K562 (cell line): ENCODE data around the gene UBE2L3. TPM values are rescaled to one million over a fixed set of nuclear protein-coding genes. Genes with fewer than 3 reads are reported as not detected.

ENCODE experiments used
- ATF1 ChIP-seq, 2 experiments: fragments of 450-650 bp in 1 of 2; IDR thresholded peaks; 2 replicates each; pipeline ENCODE4 v1.6.1; 2016; ENCODE audit warnings: missing compliant biosample characterization in 1 of 2, missing genetic modification characterization in 1 of 2
- DNMT1 ChIP-seq: fragments of 450-650 bp; IDR thresholded peaks from 2 replicates; pipeline ENCODE4 v1.6.1; 2016; ENCODE audit warnings: antibody characterized with exemption, mild to moderate bottlenecking
- E2F6 ChIP-seq, 2 experiments: IDR thresholded peaks; 2 replicates each; pipeline ENCODE4 v1.6.1; 2011; ENCODE audit warnings: borderline replicate concordance in 1 of 2, control low read depth in 1 of 2, low read depth in 1 of 2, low read length in 1 of 2, mild to moderate bottlenecking in 1 of 2, mixed read lengths in 1 of 2, moderate library complexity in 1 of 2; ENCODE audit not compliant: insufficient read depth in 1 of 2, insufficient read length in 1 of 2, poor library complexity in 1 of 2, severe bottlenecking in 1 of 2; ENCODE audit errors: extremely low read depth in 1 of 2
- ELK3 ChIP-seq: fragments of 450-650 bp; formaldehyde crosslinking; IDR thresholded peaks from 2 replicates; pipeline ENCODE4 v1.4.0; 2020; ENCODE audit warnings: mild to moderate bottlenecking
- KLF16 ChIP-seq: IDR thresholded peaks from 2 replicates; pipeline ENCODE4 v1.6.1; 2016; ENCODE audit warnings: antibody characterized with exemption
- NR2F6 ChIP-seq: fragments of 450-650 bp; formaldehyde crosslinking; IDR thresholded peaks from 2 replicates; pipeline ENCODE4 v1.4.0; 2020; ENCODE audit warnings: mild to moderate bottlenecking
- NUFIP1 ChIP-seq: fragments of 450-650 bp; IDR thresholded peaks from 2 replicates; pipeline ENCODE4 v1.6.1; 2018; ENCODE audit not compliant: partially characterized antibody
- SMARCA5 ChIP-seq: fragments of 450-650 bp; IDR thresholded peaks from 2 replicates; pipeline ENCODE4 v1.6.1; 2016
- SMARCC2 ChIP-seq: fragments of 450-650 bp; IDR thresholded peaks from 2 replicates; pipeline ENCODE4 v1.6.1; 2017; ENCODE audit warnings: antibody characterized with exemption, moderate library complexity, mild to moderate bottlenecking, low read depth
- XRCC3 ChIP-seq: fragments of 450-650 bp; IDR thresholded peaks from 2 replicates; pipeline ENCODE4 v1.6.1; 2017; ENCODE audit warnings: mild to moderate bottlenecking, moderate library complexity
- ZBTB33 ChIP-seq: sonication (generic); formaldehyde crosslinking; IDR thresholded peaks from 2 replicates; pipeline ENCODE4 v1.8.1; 2023; ENCODE audit warnings: mild to moderate bottlenecking, missing genetic modification reagents
- ZBTB40 ChIP-seq, 2 experiments: fragments of 450-650 bp in 1 of 2; sonication (generic) in 1 of 2; formaldehyde crosslinking in 1 of 2; IDR thresholded peaks; 2 replicates each; pipeline versions ENCODE4 v1.7.1 to v1.9.0; 2016 to 2022; ENCODE audit warnings: inconsistent platforms in 1 of 2, mild to moderate bottlenecking in 1 of 2, missing genetic modification reagents in 1 of 2
- ZNF644 ChIP-seq: fragments of 200-800 bp; sonication (Bioruptor generic); IDR thresholded peaks from 2 replicates; pipeline ENCODE4 v1.6.1; 2016; ENCODE audit warnings: low read depth, missing genetic modification characterization, missing compliant biosample characterization
- polyA plus RNA-seq, 8 experiments: library from polyadenylated mRNA; depleted of rRNA in 4 of 8; stranded (reverse) in 5 of 8; unstranded in 3 of 8; fragments of >200 nt; fragmentation: Nextera tagmentation in 2 of 8; fragmentation: Illumina TruSeq in 1 of 8; extraction: Ambion mirVana in 2 of 8; extraction: Trizol in 1 of 8; gene quantifications; 2 replicates each; pipeline versions ENCODE4 v1.2.1 to v1.2.3, GENCODE V29; 2011 to 2014; ENCODE audit warnings: inconsistent platforms in 1 of 8, missing spikeins in 1 of 8
- total RNA-seq, 7 experiments: library from RNA; depleted of rRNA in 6 of 7; stranded (reverse); fragments of >200 nt in 6 of 7; fragmentation: Illumina TruSeq in 2 of 7; extraction: Trizol in 2 of 7; gene quantifications; 2 replicates each; pipeline versions ENCODE4 v1.2.1 to v1.2.3, GENCODE V29; 2011 to 2021; ENCODE audit warnings: low replicate concordance in 1 of 7

The UBE2L3 gene
- total and polyA plus RNA-seq, 9 of the 15 experiments (the other 6 are each of a cell fraction or from before 2014, with no cell fraction given) = 215 to 625 (median 285) TPM

GRCh38 chr22:21582801-21583740 is 15.6 kb downstream of the UBE2L3 start (continued):
- TF ChIP-seq E2F6 (IDR thresholded peaks at IDR 0.05; ENCODE audit: borderline replicate concordance in 1 of 2, extremely low read depth in 1 of 2, insufficient read depth in 1 of 2, insufficient read length in 1 of 2, low read depth in 1 of 2, low read length in 1 of 2, poor library complexity in 1 of 2, severe bottlenecking in 1 of 2) = no peak
- TF ChIP-seq DNMT1 = no peak
- no peak for TF ChIP-seq NR2F6
- no peak for TF ChIP-seq ZBTB40 (IDR thresholded peaks at IDR 0.05)
- peak; percentile 6 for TF ChIP-seq ZBTB40 (CRISPR knock-in tag; IDR thresholded peaks at IDR 0.05)
- no peak for TF ChIP-seq NUFIP1
- no peak for TF ChIP-seq ZNF644
- no peak for TF ChIP-seq ELK3 (CRISPR knock-in tag)
- no peak for TF ChIP-seq ATF1 (CRISPR knock-in tag; IDR thresholded peaks at IDR 0.05)
- TF ChIP-seq ATF1 (tag; IDR thresholded peaks at IDR 0.05) = no peak
- no peak for TF ChIP-seq XRCC3
- no peak for TF ChIP-seq SMARCC2
- TF ChIP-seq SMARCA5 = no peak
- TF ChIP-seq KLF16 = no peak
- peak; percentile 49; the same call in 1 of the 2 replicates for TF ChIP-seq ZBTB33 (CRISPR knock-in tag)
